Measurements from ENCODE around the gene NHLRC3.
"Not testable (repeated sequence)": the region's sequence is repeated elsewhere in the genome, so short reads cannot be mapped to it uniquely, and the experiment has no call there.

NHLRC3 gene

DNA sequence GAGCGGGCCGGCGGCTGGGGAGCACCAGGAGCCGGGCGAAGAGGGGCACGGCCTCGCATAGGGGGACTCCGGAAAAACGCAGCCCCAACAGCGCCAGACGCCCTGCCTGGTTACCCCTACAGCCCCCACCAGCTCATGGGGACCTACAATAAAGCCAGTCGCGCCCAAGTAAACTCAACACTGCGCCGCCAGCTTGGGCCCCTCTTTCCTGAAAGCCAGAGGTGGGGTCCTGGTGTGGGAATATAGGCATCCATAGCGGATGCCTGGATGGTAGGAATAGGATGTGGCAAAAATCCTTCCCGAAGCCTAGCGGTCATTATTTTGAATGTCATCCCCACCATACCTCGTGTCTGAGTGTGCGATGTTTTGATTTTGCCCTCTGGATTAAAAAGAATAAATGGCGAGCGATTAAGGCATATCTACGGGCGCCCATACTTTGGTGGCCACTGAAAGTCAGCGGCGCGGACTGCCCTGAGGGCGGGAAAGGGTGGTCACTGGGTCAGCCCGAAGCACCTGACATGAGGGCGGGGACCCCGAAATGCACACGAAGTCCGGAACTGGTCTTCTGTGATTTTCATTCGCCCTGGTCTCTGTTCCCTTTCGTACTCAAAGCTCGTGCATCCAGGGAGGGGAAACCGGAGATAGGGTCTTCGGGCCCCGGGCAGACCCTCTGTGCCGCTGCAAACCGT is at the start of gene NHLRC3, which contains the start of gene PROSER1:
TSS of gene NHLRC3 (plus strand) at position 577 of the 689 bp plus-strand sequence. CDS start 184 bp downstream, outside the sequence.
TSS of gene PROSER1 (minus strand) at position 210 of the 689 bp plus-strand sequence. CDS start 847 bp downstream, outside the sequence.
- peak; percentile 100 for DNase-seq

DNA sequence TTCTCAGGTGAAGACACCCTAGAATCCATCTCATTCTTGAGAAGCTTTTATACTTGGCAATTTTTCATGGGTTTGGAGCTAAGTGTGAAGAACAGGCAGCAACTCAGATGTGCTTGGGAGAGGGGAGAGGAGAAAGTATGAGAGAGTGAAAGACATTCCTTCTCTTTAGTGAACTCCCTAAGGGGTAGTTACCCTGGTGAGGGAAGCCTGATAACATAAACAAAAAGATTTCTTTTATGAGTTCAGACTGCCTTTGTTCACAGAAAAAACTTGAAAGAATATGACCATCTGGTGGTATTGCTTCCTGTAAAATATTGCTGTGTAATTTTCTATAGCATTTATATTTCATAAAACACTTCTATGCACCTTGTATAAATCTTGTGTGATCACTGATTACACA is 47.6 kb upstream of the NHLRC3 start, which contains the start of gene STOML3:
TSS of gene STOML3 (minus strand) at position 139 of the 400 bp plus-strand sequence. CDS start at position 29, 110 bp downstream.
- no peak for DNase-seq

GRCh38 chr13:38993381-38993780 is 44.9 kb upstream of the NHLRC3 start:
- DNase-seq = no peak

DNA sequence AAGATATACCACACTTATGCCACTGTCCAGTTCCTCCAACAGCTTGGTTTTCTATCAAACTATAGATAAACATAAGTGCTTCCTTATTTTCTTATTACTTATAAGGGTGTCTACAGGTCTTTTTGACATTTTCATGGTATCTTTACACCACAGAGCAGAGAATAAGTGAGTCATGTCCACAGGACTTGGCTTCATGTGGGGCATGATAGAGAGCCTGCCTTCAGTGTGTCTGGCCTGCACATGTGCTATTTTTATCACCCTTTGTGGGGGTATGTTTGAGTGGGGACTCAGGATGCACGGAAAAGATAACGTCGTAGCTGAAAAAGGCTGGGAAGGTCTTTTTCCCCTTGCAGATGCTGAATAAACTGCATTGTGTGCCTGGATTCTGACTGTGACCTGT is 39.5 kb upstream of the NHLRC3 start:
- DNase-seq = no peak

GRCh38 chr13:39006371-39007111 is 31.7 kb upstream of the NHLRC3 start:
- not testable (repeated sequence) for DNase-seq

DNA sequence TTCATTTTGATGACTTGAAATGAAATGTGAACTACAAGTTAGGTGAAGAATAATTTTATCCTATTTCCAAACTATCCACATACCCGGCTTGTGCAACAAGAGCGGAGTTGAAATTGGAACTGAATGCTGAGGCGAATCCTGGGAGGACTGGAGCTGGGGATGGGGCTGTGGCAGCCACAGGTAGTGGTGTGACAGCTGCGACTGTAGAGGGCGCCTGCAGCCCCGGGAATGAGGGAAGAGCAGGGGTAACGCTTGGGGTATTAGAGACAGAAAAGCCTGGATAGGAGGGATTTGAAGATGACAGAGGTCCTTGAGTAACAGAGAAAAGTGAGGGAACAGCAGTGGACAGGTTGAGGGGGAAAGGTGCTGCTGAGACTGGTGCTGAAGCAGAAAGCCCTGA is 25.6 kb upstream of the NHLRC3 start:
- no peak for DNase-seq

GRCh38 chr13:39013462-39013861 is 24.8 kb upstream of the NHLRC3 start:
- DNase-seq = no peak

DNA sequence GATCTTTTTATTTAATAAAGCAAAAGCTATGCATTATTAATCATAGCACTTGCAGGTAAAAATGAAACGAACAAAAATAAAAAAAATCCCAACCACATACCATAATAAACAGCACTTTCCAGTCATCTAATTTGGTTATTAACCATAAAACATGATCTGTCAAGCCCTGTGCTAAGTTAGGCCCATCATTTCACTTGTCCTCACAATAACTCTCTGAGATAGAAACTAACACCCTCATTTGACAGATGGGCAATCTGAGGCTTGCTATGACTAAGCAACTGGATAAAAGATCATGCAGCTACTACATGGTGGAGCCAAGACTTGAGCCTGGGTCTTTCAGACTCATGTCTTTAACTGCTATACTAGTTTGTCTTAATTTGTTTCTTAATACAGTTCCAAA is 22.2 kb upstream of the NHLRC3 start:
- DNase-seq = no peak

GRCh38 chr13:39016787-39017186 is 21.5 kb upstream of the NHLRC3 start:
- peak; percentile 51 for DNase-seq

DNA sequence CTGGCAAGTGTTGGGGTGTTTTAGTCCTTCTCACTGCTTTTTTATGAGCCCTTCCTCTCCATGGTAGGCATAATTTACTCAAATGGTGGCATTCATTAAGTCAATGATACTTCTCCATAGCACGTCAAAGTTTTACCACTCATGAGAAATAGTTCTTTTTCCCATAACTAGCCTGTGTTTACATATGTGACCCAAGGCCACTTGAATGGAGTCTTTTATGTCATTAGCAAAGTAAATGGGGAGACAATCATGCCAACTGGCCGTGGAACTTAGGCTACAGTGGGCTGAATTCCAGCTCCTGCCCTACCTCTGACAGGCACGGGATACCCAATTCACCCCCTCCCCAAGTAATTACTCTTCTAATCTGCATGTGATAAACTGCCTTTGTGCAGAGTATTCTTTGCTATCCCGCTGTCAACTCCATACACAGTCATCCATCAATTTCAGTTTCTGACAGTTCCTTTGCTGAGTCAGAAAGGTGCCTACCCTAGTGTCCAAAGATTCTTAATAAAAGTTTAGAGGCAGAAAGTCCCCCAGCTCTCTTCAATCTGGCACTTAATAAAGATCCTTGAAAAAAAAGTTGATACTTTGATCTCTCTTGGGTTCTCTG is 17.3 kb upstream of the NHLRC3 start:
- no peak for DNase-seq

DNA sequence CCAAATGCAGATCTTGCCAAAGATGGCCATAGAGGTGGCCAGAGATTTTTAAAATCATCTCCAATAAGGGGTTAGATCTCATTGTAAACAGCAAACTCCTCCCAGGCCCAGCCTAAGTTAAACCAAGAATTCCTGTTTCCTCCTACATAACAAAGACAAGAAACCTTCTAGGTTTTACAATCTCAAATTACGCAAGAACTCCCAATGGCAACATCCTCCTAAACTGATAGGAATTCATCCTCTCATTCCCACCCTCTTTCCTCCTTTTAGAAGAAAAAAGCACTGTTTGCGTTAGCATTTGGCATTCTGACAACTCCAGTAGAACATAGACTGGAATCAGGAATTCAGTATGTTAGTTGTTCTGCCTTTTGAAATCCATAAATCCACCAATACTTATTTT is 14.9 kb upstream of the NHLRC3 start:
- no peak for DNase-seq

GRCh38 chr13:39023761-39024160 is 14.5 kb upstream of the NHLRC3 start:
- DNase-seq = no peak

GRCh38 chr13:39025433-39025839 is 12.8 kb upstream of the NHLRC3 start:
- no peak for DNase-seq

DNA sequence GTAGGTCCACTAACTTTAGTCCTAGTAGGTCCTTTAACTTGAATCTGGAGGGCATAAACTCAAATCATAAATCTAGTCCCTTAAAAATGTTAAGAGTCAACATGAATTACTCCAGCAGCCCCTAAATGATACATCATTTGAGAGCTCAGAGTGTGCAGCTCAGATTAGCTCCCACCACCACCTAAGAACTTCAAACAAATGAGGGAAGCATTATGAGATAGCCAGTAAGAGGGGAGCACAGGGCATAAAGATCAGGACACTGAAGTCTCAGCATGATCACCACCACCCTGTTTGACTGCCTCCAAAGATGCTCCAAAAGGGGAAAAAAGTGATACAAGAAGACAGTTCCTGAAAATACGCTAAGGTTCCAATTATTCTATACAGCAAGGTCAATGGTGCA is 6.1 kb upstream of the NHLRC3 start:
- no peak for DNase-seq

DNA sequence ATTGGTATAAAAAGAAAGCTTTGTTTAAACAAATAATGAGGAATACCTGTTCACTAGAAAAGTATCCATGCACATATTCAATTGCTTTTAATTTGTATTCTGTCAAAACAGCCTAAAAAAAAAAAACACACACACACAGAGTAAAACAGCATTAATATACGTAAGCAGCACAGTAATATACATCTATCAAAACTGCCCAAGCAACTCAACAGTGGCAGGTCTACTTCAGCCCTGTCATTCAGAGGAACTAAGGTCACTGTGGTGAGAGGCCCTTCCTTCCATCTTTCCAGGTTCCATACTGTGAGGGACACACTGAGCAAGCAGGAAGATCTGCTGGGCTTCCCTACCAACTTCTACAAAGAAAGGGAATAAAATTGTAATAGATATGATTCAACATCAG is 4.2 kb upstream of the NHLRC3 start:
- DNase-seq = no peak

DNA sequence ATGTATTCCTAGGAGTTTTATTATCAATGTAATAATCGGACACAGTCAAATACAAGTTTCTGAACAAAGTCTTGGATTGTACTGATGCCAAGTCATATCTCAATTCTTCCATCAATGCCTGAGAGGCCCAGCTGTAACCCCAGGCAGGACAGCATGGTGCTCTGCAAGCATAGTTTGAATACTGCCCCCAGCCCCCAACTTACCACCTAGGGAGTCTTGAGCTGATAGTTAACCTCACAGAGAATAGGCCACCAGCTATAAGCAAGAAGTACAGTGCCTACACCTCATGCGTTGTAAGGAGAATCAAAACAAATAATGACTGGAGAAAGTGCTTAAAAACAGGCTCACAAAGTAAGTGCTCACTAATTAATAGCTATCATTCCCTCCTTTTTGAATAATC is 3.1 kb upstream of the NHLRC3 start:
- no peak for DNase-seq

GRCh38 chr13:39035799-39036198 is 2.5 kb upstream of the NHLRC3 start:
- DNase-seq = no peak

DNA sequence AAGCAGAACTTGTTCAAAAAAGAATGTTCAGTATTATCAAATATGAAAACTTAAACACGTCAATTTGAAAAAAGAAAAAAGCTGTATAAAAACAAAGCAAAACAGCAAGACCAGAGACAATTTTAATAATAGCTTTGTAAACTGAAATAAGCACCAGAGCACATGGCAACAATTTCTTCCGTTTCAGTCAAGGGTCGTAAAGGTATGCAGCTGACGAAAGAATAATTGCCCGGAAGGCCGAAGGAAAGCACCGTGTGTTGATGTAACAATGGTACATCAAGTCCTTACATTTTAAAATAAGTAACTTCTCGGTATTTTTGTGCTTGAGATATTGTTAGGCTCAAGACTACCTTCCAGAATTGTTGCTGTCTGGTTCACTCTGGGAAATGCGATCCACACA is 2.0 kb upstream of the NHLRC3 start:
- no peak for DNase-seq

- no peak for DNase-seq
These were observed 811 bp upstream of the NHLRC3 start for GRCh38 chr13:39037410-39037879.

GRCh38 chr13:39038569-39039030 is 344 bp downstream of the NHLRC3 start:
- DNase-seq = no peak

GRCh38 chr13:39039041-39039440 is 785 bp downstream of the NHLRC3 start:
- no peak for DNase-seq

DNA sequence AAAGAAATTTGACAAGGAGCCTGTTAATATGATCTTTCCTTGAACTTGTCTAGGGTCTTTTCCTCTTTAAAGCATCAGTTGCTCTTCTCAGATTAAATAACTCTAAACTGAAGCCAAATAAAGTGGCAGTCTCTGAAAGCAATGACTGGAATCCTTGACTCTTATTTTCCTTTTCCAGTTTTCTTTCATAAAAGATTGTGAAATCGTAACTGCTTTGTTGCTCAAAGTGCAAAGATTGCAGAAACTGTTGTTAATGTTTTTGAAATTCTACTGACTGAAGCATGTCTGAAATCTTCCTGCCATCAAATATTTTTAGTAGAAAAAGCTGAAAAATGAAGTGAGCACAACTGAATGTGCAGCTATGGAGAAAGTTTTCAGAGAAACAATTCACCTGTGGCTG is 1.9 kb downstream of the NHLRC3 start:
- no peak for DNase-seq

GRCh38 chr13:39044536-39044935 is 6.3 kb downstream of the NHLRC3 start:
- no peak for DNase-seq

DNA sequence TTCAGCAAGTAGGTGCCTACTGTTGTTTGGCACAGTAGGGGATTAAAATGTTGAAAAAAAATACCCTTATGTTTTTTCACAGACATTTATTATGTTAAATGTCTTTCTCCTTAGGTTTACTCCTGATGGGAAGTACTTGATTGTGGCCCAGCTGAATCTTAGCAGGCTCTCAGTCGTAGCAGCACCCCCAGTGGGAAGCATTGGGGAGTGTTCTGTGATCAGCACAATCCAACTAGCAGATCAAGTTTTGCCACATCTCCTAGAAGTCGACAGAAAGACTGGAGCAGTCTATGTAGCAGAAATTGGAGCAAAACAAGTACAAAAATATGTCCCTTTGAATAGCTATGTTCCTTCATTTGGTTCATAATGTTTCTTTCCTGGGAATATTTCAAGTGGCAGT is 9.3 kb downstream of the NHLRC3 start:
- DNase-seq = no peak
